Measurements from ENCODE around the gene PDLIM4. TPM values are rescaled to one million over a fixed set of nuclear protein-coding genes. Genes with fewer than 3 reads are reported as not detected.

Gene PDLIM4
- total and polyA plus RNA-seq, 11 donors: 2.4 to 16.9 (median 8.1) TPM

DNA sequence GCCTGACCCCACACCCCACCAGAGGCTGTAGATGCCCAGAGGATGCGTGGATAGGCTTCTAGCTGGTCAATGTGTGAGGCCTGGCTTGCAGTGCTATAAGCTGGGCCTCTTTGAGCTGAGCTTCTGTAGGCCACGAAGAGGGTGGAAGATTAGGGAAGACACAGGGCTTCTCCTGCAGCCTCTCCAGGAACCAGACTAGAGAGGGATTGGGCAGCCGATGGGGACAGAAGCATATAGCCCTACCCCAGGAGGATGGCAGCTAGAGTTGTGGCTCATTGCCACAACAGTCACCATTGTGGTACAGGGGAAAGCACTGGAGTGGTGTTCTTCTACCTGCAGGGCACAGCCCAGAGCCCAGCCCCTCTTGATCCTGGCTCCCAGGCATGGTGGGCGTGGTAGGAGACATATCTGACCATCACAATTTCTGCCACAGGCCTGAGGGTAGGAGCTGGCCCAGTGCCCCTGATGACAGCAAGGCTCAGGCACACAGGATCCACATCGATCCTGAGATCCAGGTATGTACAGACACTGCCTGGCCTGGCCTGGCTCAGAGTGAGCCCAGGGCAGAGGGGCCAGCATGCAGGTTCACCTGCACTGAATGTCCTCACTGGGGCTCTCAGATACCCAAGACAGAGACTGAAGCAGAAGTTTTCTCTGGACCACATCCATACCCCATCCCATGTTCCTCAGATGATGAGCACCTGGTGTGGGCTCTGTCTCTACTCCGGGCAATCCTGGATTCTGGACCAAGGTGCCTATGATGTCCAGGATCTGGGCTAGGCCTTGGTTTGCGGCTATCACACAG lies 8.7 kb downstream of the PDLIM4 start:
- H3K4me1 ChIP-seq: peaks cover 0 to 49% (median 28%) of the 10 kb centered on the region in 12 donors
- no peaks in the 10 kb centered on the region for H3K9me3 ChIP-seq
- DNase-seq (peak in 1 of 5 donors; percentile 16), ATAC-seq (no peak)
- no peaks in the 10 kb centered on the region for H3K27me3 ChIP-seq
- H3K4me3 ChIP-seq: no peak overlapping the region
- intact Hi-C loops (cut with DNase I): no loop called here
- 80 to 89% (median 83%) methylated on average over 6 to 7 of the region's 7 CpGs for WGBS, 4 donors
- H3K36me3 ChIP-seq: peaks cover 0 to 16% (median 0%) of the 10 kb centered on the region in 9 donors
- TF ChIP-seq, protein P1, sequence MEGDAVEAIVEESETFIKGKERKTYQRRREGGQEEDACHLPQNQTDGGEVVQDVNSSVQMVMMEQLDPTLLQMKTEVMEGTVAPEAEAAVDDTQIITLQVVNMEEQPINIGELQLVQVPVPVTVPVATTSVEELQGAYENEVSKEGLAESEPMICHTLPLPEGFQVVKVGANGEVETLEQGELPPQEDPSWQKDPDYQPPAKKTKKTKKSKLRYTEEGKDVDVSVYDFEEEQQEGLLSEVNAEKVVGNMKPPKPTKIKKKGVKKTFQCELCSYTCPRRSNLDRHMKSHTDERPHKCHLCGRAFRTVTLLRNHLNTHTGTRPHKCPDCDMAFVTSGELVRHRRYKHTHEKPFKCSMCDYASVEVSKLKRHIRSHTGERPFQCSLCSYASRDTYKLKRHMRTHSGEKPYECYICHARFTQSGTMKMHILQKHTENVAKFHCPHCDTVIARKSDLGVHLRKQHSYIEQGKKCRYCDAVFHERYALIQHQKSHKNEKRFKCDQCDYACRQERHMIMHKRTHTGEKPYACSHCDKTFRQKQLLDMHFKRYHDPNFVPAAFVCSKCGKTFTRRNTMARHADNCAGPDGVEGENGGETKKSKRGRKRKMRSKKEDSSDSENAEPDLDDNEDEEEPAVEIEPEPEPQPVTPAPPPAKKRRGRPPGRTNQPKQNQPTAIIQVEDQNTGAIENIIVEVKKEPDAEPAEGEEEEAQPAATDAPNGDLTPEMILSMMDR (IDR thresholded peaks at IDR 0.05): no peak
- peak overlapping the region in 7 of 12 donors; percentile 12 to 97 (median 58) for H3K27ac ChIP-seq

DNA sequence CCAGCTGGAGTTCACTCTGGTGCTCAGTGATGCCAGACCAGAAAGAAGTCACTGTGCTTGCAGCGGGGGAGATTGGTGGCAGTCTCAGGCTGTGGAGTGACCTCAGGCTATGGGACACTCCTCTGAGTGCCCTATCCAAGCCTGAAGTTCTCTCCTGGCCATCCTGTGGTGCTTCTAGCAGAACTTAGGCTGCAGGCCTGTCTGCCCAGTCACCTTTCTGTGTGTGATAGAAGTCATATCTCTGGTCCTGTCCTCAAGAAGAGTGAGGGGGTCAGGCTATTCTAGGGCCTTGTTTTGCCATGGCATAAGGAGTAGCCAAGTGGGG lies 9.3 kb downstream of the PDLIM4 start:
- ATAC-seq (no peak), DNase-seq (no peak)
- no peak overlapping the region for H3K4me3 ChIP-seq
- H3K36me3 ChIP-seq: peaks cover 0 to 16% (median 0%) of the 10 kb centered on the region in 9 donors
- no peaks in the 10 kb centered on the region for H3K27me3 ChIP-seq
- peaks cover 0 to 43% (median 23%) of the 10 kb centered on the region in 12 donors for H3K4me1 ChIP-seq
- intact Hi-C loops (cut with DNase I): no loop called here
- WGBS, 4 donors: 90 to 100% (median 98%) methylated on average over 1 of the region's 1 CpG
- no peaks in the 10 kb centered on the region for H3K9me3 ChIP-seq
- no peak for TF ChIP-seq POLR2A (IDR thresholded peaks at IDR 0.05)
- TF ChIP-seq, protein P1 (IDR thresholded peaks at IDR 0.05): no peak
- H3K27ac ChIP-seq: peak overlapping the region in 1 of 12 donors; percentile 97

DNA sequence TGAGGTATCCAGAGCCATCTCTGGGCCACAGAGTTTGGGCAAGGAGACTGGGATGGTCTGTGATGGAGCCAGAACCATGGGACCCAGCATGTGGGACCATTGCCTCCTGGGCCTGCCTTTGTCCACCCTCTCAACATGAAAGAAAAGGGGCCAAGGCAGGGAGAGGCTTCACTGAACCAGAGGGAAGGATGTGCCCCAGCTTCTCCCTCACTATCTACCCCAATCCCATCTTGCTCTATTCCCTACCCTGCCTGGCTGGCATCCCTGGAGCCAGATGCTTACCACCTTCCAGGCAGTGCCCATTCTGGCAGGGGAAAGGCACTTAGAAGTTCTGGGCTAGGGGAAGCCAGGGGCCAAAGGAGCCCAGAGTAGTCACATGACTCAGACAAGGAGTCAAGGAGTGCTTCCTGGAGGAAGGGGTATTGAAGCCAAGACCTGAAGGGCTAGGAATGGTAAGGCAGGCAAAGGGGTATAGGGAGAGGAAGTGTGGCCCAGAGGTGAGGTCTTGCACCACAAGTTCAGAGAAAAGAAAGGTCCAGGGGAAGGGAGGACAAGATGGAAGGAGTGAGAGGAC lies 9.8 kb downstream of the PDLIM4 start:
- H3K36me3 ChIP-seq: peaks cover 0 to 13% (median 0%) of the 10 kb centered on the region in 9 donors
- peaks cover 0 to 41% (median 23%) of the 10 kb centered on the region in 12 donors for H3K4me1 ChIP-seq
- intact Hi-C loops (cut with DNase I): no loop called here
- no peak for TF ChIP-seq POLR2A (IDR thresholded peaks at IDR 0.05)
- TF ChIP-seq, protein P1 (IDR thresholded peaks at IDR 0.05): no peak
- no peak for DNase-seq
- H3K27me3 ChIP-seq: no peaks in the 10 kb centered on the region
- ATAC-seq: no peak
- H3K4me3 ChIP-seq: no peak overlapping the region
- H3K9me3 ChIP-seq: no peaks in the 10 kb centered on the region
- H3K27ac ChIP-seq: peak overlapping the region in 1 of 12 donors; percentile 97

DNA sequence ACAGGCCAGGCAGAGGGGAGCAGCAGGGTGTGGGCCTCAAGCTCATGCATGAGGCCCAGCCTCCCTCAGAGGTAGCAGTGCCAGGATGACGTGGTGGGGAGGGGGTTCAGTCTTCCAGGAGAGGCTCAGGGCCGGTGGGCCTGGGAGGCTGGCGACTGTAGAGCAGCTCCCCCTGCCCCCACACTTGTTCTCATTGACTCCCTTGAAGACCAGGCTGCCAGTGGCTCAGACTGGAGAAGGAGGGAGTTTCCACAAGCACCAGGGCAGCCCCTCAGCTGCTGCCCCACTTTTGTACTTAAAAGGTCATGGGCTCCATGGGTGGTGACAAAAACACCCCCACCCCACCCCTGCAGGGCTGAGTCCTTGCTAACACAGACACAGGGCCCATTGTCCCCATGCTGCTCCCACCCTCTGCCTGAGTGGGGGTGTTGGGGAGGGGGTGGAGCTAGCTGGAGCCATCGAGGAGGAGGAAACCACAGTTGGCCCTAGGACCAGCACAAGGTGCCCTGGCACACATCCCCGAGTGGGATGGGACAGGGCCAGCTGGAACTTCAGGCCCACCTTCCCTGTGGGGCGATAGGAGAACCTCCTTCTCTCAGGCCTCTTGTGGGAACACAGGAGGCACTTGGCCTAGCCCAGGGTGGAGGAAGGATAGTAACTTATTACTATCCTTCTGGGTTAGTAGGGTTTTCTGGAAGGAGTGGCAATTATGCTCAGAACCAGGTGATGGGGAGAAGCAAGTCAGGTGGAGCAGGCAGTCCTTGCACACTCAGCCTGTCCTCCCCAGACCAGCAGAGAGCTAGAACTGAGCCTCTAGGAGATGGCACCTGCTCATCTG lies 10.7 kb downstream of the PDLIM4 start:
- H3K36me3 ChIP-seq: peaks cover 0 to 10% (median 0%) of the 10 kb centered on the region in 9 donors
- peak overlapping the region in 1 of 12 donors; percentile 97 for H3K27ac ChIP-seq
- H3K4me3 ChIP-seq: no peak overlapping the region
- no peak for TF ChIP-seq POLR2A (IDR thresholded peaks at IDR 0.05)
- TF ChIP-seq, protein P1 (IDR thresholded peaks at IDR 0.05): no peak
- WGBS, 4 donors: 72 to 85% (median 76%) methylated on average over 4 to 6 of the region's 6 CpGs
- peaks cover 0 to 48% (median 24%) of the 10 kb centered on the region in 12 donors for H3K4me1 ChIP-seq
- H3K9me3 ChIP-seq: no peaks in the 10 kb centered on the region
- no peaks in the 10 kb centered on the region for H3K27me3 ChIP-seq
- ATAC-seq (no peak), DNase-seq (peak in 1 of 5 donors; percentile 19)
- intact Hi-C loops (cut with DNase I): no loop called here

All from heart left ventricle (tissue), 16 donors.